ENCODE measurements around the gene IRF3. TPM values are rescaled to one million over a fixed set of nuclear protein-coding genes. Genes with fewer than 3 reads are reported as not detected.
A peak's percentile ranks its signal among the peaks of the same experiment; 100 is the strongest.

Gene IRF3
- total RNA-seq, 1 donor from 2014 or later, result 88.9 TPM

DNA sequence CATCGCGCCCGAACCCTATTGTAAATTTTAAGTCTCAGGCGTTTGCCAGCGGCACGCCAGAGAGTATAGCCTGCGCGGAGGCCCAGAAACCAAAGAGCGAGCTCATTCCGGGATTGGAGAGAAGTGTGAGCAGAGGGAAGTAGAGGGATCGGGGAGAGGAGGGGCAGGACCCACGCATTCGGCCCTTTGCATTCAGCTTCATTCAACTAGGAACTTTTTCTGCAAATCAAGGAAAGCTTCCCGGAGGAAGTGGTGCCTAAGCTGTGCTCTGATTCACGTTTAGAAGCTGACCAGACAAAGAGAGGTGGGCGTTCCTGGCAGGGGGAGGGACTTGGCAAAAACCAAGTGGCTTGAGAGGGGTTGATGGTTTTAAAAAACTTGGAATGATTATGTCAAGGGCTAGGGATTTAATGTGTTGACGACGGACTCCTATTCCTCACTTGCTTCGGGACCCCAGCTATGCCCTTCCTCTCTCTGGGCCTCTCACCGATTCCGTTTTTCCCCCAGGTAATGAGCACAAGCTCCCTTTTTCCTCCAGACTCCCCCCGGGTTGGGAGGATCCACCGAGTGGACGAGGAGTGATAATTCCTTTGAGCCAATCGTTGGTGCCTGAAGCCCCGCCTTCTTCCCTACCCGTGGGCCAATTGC is 10.6 kb upstream of the IRF3 start:
- Mint-ChIP-seq H3K9me3 (ENCODE audit: unreplicated experiment) (no peaks in the 10 kb centered on the region), H3K4me1 (ENCODE audit: unreplicated experiment) (peaks cover 38% of the 10 kb centered on the region), H3K27me3 (ENCODE audit: unreplicated experiment) (no peaks in the 10 kb centered on the region), H3K4me3 (ENCODE audit: unreplicated experiment) (peak overlapping the region; percentile 99), H3K36me3 (ENCODE audit: unreplicated experiment) (peaks cover 2% of the 10 kb centered on the region), H3K27ac (ENCODE audit: unreplicated experiment) (peak overlapping the region; percentile 99)
- TF ChIP-seq, protein P1, sequence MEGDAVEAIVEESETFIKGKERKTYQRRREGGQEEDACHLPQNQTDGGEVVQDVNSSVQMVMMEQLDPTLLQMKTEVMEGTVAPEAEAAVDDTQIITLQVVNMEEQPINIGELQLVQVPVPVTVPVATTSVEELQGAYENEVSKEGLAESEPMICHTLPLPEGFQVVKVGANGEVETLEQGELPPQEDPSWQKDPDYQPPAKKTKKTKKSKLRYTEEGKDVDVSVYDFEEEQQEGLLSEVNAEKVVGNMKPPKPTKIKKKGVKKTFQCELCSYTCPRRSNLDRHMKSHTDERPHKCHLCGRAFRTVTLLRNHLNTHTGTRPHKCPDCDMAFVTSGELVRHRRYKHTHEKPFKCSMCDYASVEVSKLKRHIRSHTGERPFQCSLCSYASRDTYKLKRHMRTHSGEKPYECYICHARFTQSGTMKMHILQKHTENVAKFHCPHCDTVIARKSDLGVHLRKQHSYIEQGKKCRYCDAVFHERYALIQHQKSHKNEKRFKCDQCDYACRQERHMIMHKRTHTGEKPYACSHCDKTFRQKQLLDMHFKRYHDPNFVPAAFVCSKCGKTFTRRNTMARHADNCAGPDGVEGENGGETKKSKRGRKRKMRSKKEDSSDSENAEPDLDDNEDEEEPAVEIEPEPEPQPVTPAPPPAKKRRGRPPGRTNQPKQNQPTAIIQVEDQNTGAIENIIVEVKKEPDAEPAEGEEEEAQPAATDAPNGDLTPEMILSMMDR (IDR thresholded peaks at IDR 0.05), result no peak
- DNase-seq (ENCODE audit: extremely low spot score, unreplicated experiment), result peak; percentile 91

GRCh38 chr19:49672131-49672919 is 6.7 kb upstream of the IRF3 start:
- no peaks in the 10 kb centered on the region for H3K27me3 Mint-ChIP-seq (ENCODE audit: unreplicated experiment)
- TF ChIP-seq, protein P1 (IDR thresholded peaks at IDR 0.05), result peak; percentile 96
- H3K4me3 Mint-ChIP-seq (ENCODE audit: unreplicated experiment), result peak overlapping the region; percentile 39
- H3K36me3 Mint-ChIP-seq (ENCODE audit: unreplicated experiment), result peaks cover 2% of the 10 kb centered on the region
- peak; percentile 94 for DNase-seq (ENCODE audit: extremely low spot score, unreplicated experiment)
- H3K4me1 Mint-ChIP-seq (ENCODE audit: unreplicated experiment), result peaks cover 14% of the 10 kb centered on the region
- H3K9me3 Mint-ChIP-seq (ENCODE audit: unreplicated experiment), result no peaks in the 10 kb centered on the region
- H3K27ac Mint-ChIP-seq (ENCODE audit: unreplicated experiment), result peak overlapping the region; percentile 94

DNA sequence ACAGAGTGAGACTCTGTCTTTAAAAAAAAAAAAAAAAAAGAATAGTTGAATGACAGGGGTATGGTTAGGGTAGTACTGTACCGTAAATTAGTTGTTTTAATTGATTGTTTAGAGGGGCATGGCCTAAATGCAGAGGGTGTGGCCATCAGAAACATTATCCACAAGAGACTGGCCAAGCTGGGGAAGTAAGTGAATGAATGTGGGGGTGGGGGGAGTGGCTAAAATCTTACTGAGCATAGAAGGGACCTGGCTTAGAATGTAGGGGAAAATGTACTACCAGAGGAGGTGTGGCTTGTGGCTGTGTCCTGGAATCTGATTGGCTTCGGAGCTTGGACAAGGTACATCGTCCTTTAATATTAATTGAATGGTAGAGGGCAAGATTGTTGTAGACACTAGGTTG is 3.9 kb upstream of the IRF3 start:
- Mint-ChIP-seq H3K36me3 (ENCODE audit: unreplicated experiment) (peaks cover 2% of the 10 kb centered on the region), H3K4me3 (ENCODE audit: unreplicated experiment) (no peak overlapping the region), H3K9me3 (ENCODE audit: unreplicated experiment) (no peaks in the 10 kb centered on the region), H3K27ac (ENCODE audit: unreplicated experiment) (no peak overlapping the region), H3K27me3 (ENCODE audit: unreplicated experiment) (no peaks in the 10 kb centered on the region), H3K4me1 (ENCODE audit: unreplicated experiment) (peaks cover 23% of the 10 kb centered on the region)
- TF ChIP-seq, protein P1 (IDR thresholded peaks at IDR 0.05), result no peak
- DNase-seq (ENCODE audit: extremely low spot score, unreplicated experiment), result no peak

DNA sequence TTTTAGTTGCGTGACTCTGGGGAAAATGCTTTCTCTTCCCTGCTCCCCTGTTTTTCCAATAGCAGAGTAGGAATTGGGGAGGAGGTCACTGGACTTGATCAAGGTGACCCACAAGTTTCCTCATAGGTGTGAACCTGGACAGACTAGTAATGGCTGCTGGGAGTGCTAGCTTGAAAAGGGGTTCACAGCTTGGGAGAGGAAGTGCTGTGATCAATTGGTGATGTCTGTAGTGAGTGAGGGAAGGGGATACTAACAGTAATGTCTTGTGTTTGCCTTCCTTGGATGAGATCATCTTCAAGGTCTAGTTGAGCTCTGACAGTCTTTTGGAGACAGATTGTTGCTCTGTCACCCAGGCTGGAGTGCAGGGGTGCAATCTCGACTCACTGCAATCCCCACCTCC is 1.8 kb upstream of the IRF3 start:
- Mint-ChIP-seq H3K36me3 (ENCODE audit: unreplicated experiment) (peaks cover 2% of the 10 kb centered on the region), H3K27ac (ENCODE audit: unreplicated experiment) (peak overlapping the region; percentile 33), H3K27me3 (ENCODE audit: unreplicated experiment) (no peaks in the 10 kb centered on the region), H3K4me1 (ENCODE audit: unreplicated experiment) (peaks cover 34% of the 10 kb centered on the region), H3K4me3 (ENCODE audit: unreplicated experiment) (peak overlapping the region; percentile 92), H3K9me3 (ENCODE audit: unreplicated experiment) (no peaks in the 10 kb centered on the region)
- TF ChIP-seq, protein P1 (IDR thresholded peaks at IDR 0.05), result no peak
- DNase-seq (ENCODE audit: extremely low spot score, unreplicated experiment), result no peak

DNA sequence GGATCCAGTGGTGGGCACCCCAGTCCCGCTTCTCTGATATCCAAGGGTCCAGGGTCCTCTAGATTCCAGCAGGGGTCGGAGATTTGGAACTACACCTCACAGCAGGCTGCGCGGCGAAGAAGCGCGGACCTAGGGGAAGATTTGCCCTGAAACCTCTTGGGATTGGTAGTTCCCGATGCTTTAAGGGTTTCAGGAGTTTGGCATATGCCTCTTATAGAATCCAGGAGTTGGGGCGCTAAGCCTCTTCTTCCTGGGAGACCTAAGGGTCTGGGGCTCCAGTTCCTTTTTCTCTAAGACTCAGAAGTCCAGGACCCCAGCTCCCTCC is 425 bp upstream of the IRF3 start:
- peaks cover 27% of the 10 kb centered on the region for H3K4me1 Mint-ChIP-seq (ENCODE audit: unreplicated experiment)
- H3K4me3 Mint-ChIP-seq (ENCODE audit: unreplicated experiment), result peak overlapping the region; percentile 92
- no peak for DNase-seq (ENCODE audit: extremely low spot score, unreplicated experiment)
- peak overlapping the region; percentile 94 for H3K27ac Mint-ChIP-seq (ENCODE audit: unreplicated experiment)
- H3K27me3 Mint-ChIP-seq (ENCODE audit: unreplicated experiment), result no peaks in the 10 kb centered on the region
- no peaks in the 10 kb centered on the region for H3K9me3 Mint-ChIP-seq (ENCODE audit: unreplicated experiment)
- no peaks in the 10 kb centered on the region for H3K36me3 Mint-ChIP-seq (ENCODE audit: unreplicated experiment)
- TF ChIP-seq, protein P1 (IDR thresholded peaks at IDR 0.05), result no peak

Data from osteocyte (in vitro differentiated cells).